Left lung (tissue), 10 donors: ENCODE data around the gene FXYD2. TPM values are rescaled to one million over a fixed set of nuclear protein-coding genes. Genes with fewer than 3 reads are reported as not detected.

Experiments
- ATAC-seq: fragments of 200-7000 bp; cut with Tn5 transposase; one replicate; pipeline ENCODE4 v1.9.1; 2020; ENCODE audit warnings: moderate library complexity
- DNase-seq, 4 donors: peaks; one replicate each; pipeline ENCODE4 v3.0.0-alpha.2; 2013 to 2020
- H3K27ac ChIP-seq, 2 donors: fragments of 200-600 bp; sonication (generic) in 1 of 2; one replicate each; pipeline versions ENCODE4 v1.5.0 to v1.8.0; 2020 to 2021
- H3K27me3 ChIP-seq, 2 donors: fragments of 200-600 bp; sonication (generic) in 1 of 2; one replicate each; pipeline versions ENCODE4 v1.5.0 to v1.8.0; 2020 to 2021
- H3K36me3 ChIP-seq, 2 donors: fragments of 200-600 bp; sonication (generic) in 1 of 2; one replicate each; pipeline versions ENCODE4 v1.5.0 to v1.8.0; 2020 to 2021
- H3K4me1 ChIP-seq, 2 donors: fragments of 200-600 bp; one replicate each; pipeline ENCODE4 v1.8.0; 2021
- H3K4me3 ChIP-seq, 2 donors: fragments of 200-600 bp; sonication (generic) in 1 of 2; one replicate each; pipeline versions ENCODE4 v1.5.0 to v1.8.0; 2020 to 2021; ENCODE audit warnings: mild to moderate bottlenecking in 1 of 2
- H3K9me3 ChIP-seq, 2 donors: fragments of 200-600 bp; sonication (generic) in 1 of 2; one replicate each; pipeline versions ENCODE4 v1.5.0 to v1.8.0; 2020 to 2021
- CTCF ChIP-seq, 2 donors: fragments of 200-600 bp; sonication (generic) in 1 of 2; IDR thresholded peaks; one replicate each; pipeline versions ENCODE4 v1.5.0 to v1.8.0; 2021; ENCODE audit warnings: antibody characterized with exemption in 2 of 2
- intact Hi-C, 2 donors: fragments of 100-400 bp; cut with DNase I; formaldehyde crosslinking; loops; one replicate each; pipeline versions ENCODE4 v1.11.2 to v1.14.2; 2022
- polyA plus RNA-seq, 6 donors: library from polyadenylated mRNA; unstranded; fragments of 120-200 nt; gene quantifications; one replicate each; pipeline ENCODE4 v1.2.1, GENCODE V29; 2013; ENCODE audit not compliant: insufficient read length in 6 of 6
- total RNA-seq, 2 donors: library from RNA; stranded (reverse); fragmentation: NEBNext Ultra II Directional; extraction: Animal tissue kit (Norgen Biotek cat#: 25700); gene quantifications; one replicate each; pipeline ENCODE4 v1.2.1, GENCODE V29; 2021
- donor health status: DM: no; HTN: yes; CAD: no.
- donor health status: DM: no; HTN: no; CAD: no.

Gene FXYD2
- total and polyA plus RNA-seq, 8 donors: 1.2 to 9.2 (median 5.4) TPM

GRCh38 chr11:117792241-117792640 lies 32.3 kb downstream of the FXYD2 start:
- H3K27me3 ChIP-seq: peaks cover 37 to 57% of the 10 kb centered on the region in 2 donors
- no peak overlapping the region for H3K4me3 ChIP-seq
- ATAC-seq (peak; percentile 92), DNase-seq (peak in 2 of 4 donors; percentile 41 to 65)
- no peak overlapping the region for H3K27ac ChIP-seq
- no peak for TF ChIP-seq CTCF (IDR thresholded peaks at IDR 0.05)
- no peaks in the 10 kb centered on the region for H3K36me3 ChIP-seq
- H3K4me1 ChIP-seq: peaks cover 5 to 14% of the 10 kb centered on the region in 2 donors
- no peaks in the 10 kb centered on the region for H3K9me3 ChIP-seq
- intact Hi-C loops: no loop called here

GRCh38 chr11:117790279-117790678 lies 34.3 kb downstream of the FXYD2 start:
- Histone ChIP-seq H3K4me1 (no peaks in the 10 kb centered on the region), H3K27ac (no peak overlapping the region), H3K9me3 (no peaks in the 10 kb centered on the region), H3K4me3 (no peak overlapping the region), H3K27me3 (peaks cover 18 to 56% of the 10 kb centered on the region in 2 donors), H3K36me3 (no peaks in the 10 kb centered on the region)
- no peak for ATAC-seq
- intact Hi-C loops: no loop called here
- TF ChIP-seq CTCF (IDR thresholded peaks at IDR 0.05): no peak
- no peak for DNase-seq

GRCh38 chr11:117789241-117789640 lies 35.3 kb downstream of the FXYD2 start:
- H3K9me3 ChIP-seq: no peaks in the 10 kb centered on the region
- no peak for TF ChIP-seq CTCF (IDR thresholded peaks at IDR 0.05)
- no peak for DNase-seq
- no peaks in the 10 kb centered on the region for H3K4me1 ChIP-seq
- no peak overlapping the region for H3K4me3 ChIP-seq
- intact Hi-C loops: no loop called here
- peaks cover 7 to 54% of the 10 kb centered on the region in 2 donors for H3K27me3 ChIP-seq
- no peaks in the 10 kb centered on the region for H3K36me3 ChIP-seq
- H3K27ac ChIP-seq: no peak overlapping the region
- no peak for ATAC-seq

GRCh38 chr11:117786135-117786870 lies 38.2 kb downstream of the FXYD2 start:
- no peak for ATAC-seq
- no peak for TF ChIP-seq CTCF (IDR thresholded peaks at IDR 0.05)
- Histone ChIP-seq H3K27me3 (peaks cover 0 to 34% of the 10 kb centered on the region in 2 donors), H3K27ac (no peak overlapping the region), H3K4me3 (no peak overlapping the region), H3K4me1 (no peaks in the 10 kb centered on the region), H3K36me3 (no peaks in the 10 kb centered on the region), H3K9me3 (no peaks in the 10 kb centered on the region)
- intact Hi-C loops: no loop called here
- no peak for DNase-seq

- Histone ChIP-seq H3K4me3 (no peak overlapping the region), H3K27ac (no peak overlapping the region), H3K9me3 (no peaks in the 10 kb centered on the region), H3K36me3 (no peaks in the 10 kb centered on the region), H3K27me3 (peaks cover 0 to 44% of the 10 kb centered on the region in 2 donors), H3K4me1 (no peaks in the 10 kb centered on the region)
- DNase-seq (no peak), ATAC-seq (no peak)
- no peak for TF ChIP-seq CTCF (IDR thresholded peaks at IDR 0.05)
- intact Hi-C loops: no loop called here
Observed at GRCh38 chr11:117782101-117782500, 42.4 kb downstream of the FXYD2 start.
